GM12872 (cell line): Measurements from ENCODE around the gene AXDND1.

ENCODE experiments used
- TF ChIP-seq, protein P1 (sequence below): IDR thresholded peaks from 3 replicates; pipeline ENCODE4 v1.5.1; 2011; ENCODE audit warnings: low read depth, mild to moderate bottlenecking, low read length, moderate library complexity; ENCODE audit not compliant: insufficient read depth

Gene AXDND1

DNA sequence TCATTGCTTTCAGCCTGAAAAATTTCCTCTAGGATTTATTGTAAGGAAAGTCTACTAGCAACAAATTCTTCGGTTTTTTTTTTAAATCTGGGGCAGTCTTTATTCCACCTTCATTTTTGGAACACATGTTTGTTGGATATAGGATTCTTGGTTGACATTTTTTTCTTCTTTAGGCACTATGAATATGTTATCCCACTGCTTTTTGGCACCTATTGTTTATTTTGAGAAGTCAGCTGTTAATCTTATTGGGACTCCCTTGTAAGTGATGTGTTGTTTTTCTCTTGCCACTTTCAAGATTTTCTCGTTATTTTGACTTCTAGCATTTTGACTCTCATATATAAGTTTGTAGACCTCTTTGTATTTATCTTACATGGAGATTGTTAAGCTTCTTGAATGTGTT lies 110.7 kb downstream of the AXDND1 start:
- TF ChIP-seq, protein P1, sequence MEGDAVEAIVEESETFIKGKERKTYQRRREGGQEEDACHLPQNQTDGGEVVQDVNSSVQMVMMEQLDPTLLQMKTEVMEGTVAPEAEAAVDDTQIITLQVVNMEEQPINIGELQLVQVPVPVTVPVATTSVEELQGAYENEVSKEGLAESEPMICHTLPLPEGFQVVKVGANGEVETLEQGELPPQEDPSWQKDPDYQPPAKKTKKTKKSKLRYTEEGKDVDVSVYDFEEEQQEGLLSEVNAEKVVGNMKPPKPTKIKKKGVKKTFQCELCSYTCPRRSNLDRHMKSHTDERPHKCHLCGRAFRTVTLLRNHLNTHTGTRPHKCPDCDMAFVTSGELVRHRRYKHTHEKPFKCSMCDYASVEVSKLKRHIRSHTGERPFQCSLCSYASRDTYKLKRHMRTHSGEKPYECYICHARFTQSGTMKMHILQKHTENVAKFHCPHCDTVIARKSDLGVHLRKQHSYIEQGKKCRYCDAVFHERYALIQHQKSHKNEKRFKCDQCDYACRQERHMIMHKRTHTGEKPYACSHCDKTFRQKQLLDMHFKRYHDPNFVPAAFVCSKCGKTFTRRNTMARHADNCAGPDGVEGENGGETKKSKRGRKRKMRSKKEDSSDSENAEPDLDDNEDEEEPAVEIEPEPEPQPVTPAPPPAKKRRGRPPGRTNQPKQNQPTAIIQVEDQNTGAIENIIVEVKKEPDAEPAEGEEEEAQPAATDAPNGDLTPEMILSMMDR = no peak

DNA sequence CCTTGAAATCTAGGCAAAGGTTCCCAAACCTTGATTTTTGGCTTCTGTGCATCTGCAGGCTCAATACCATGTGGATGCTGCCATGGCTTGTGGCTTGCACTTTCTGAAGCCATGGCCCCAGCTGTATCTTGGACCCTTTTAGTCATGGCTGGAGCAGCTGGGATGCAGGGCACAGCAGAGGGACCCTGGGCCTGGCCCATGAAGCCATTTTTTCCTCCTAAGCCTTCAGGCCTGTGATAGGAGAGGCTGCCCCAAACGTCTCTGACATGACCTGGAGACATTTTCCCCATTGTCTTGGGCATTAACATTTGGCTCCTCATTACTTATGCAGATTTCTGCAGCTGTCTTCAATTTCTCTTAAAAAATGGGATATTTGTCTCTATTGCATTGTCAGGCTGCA lies 112.6 kb downstream of the AXDND1 start:
- TF ChIP-seq, protein P1 = no peak

DNA sequence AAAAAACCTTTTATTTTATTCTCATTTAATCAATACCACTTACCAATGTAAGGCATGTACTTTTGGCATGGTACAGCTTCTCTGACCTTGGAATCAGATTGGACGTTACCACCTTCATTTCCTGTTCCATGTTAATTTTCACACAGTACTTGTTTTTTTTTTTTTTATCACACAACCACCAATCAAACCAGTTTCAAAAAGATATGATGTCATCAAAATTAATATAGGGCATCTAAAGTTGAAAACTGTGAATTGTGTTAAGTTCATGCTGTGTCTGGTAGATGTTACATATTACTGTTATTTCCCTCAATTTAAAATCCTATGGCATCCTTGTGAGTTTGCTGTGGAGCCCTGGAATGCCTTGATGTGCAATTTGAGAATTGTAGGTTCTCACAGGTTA lies 124.8 kb downstream of the AXDND1 start:
- TF ChIP-seq, protein P1 = no peak

DNA sequence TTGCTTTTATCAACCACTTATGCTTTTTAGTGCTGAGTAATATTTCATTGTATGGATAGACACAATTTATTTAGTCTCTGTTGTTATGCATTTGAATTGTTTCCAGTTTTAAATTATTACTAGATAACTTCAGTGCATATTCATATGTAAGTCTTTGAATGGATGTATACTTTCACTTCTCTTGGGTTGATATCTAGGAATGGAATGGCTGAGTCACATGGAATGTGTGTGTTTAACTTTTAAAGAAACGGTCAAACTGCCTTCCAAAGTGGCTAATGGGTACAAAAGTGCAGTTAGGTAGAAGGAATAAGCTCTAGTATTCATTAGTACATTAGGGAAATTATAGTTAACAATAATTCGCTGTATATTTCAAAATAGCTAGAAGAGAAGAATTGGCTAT lies 127.6 kb downstream of the AXDND1 start:
- TF ChIP-seq, protein P1 = no peak

DNA sequence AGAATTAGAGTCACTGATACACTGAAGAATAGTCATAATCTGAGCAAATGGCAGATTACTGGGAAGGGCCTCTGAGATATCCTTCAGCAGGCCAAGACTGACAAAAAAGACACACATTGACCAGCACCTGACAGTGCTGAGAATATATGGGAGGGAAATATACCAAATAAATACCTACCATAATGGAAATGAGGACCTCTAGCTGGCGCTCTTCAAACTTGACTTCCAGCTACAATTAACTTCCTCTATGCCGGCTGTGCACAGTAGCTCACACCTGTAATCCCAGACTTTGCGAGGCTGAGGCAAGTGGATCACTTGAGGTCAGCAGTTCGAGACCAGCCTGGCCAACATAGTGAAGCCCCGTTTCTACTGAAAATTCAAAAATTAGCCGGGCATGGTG lies 140.4 kb downstream of the AXDND1 start:
- TF ChIP-seq, protein P1 = no peak

DNA sequence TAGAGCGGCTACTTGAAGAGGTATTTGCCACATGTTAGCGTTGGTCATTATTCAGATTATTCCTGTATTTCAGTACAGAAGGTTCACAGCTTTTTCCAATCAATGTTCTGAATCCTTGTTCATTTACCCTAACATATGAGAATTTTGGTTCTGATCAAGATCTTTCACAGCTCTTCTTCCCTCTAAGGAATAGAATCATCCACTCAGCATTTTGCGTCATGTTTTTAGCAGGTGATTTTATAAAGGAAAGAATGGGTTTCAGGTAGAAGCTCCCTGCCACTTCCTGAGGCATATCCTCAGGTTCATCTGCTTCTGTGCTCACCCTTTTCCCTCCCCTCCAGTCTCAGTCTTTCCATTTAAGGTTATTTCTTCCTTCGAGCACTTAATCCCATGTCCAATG lies 143.6 kb downstream of the AXDND1 start:
- TF ChIP-seq, protein P1 = no peak

DNA sequence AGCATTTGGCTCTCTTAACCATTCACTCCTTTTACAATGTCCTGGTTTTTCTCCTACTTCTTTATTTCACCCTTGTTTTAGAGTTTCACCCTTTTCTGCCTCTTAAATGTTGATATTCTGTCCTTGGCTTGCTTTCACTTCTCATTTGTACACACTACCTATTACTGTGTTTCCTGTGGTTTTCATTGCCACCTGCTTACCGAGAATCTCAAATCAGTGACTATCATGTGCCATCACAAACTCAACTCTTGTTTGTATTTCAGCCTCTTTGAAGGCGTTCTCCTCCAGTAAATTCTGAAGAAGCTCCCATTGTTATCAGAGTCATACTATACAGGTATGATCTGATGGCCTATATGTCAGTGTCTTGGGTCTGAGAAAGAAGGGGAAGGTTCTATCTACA lies 144.3 kb downstream of the AXDND1 start:
- TF ChIP-seq, protein P1 = no peak
